ENCODE results near the gene SRGAP2C. TPM values are rescaled to one million over a fixed set of nuclear protein-coding genes. Genes with fewer than 3 reads are reported as not detected.
"Not testable (repeated sequence)": the region's sequence is repeated elsewhere in the genome, so short reads cannot be mapped to it uniquely, and the experiment has no call there.

The SRGAP2C gene
- polyA plus RNA-seq, 1 donor from 2014 or later, result 10.0 TPM

GRCh38 chr1:121368910-121369309 is 184.1 kb downstream of the SRGAP2C start:
- not testable (repeated sequence) for H3K4me2 ChIP-seq (ENCODE audit: low read length); H3K27ac ChIP-seq (ENCODE audit: low read length); H3K4me3 ChIP-seq (ENCODE audit: low read length)

GRCh38 chr1:121369959-121370358 is 185.2 kb downstream of the SRGAP2C start:
- not testable (repeated sequence) for H2AFZ ChIP-seq (ENCODE audit: low read depth, low read length)

More at GRCh38 chr1:121368910-121369309, 184.1 kb downstream of the SRGAP2C start:
- H3F3A ChIP-seq (ENCODE audit: insufficient read depth, low read length, poor library complexity, severe bottlenecking); H3K79me2 ChIP-seq (replicated peaks; ENCODE audit: insufficient read depth, low read length); H2AFZ ChIP-seq (ENCODE audit: low read depth, low read length); H3K9me2 ChIP-seq (ENCODE audit: insufficient read depth, low read length); H3K36me3 ChIP-seq (ENCODE audit: insufficient read depth, low read length); H3K9me3 ChIP-seq (ENCODE audit: low read length); H4K20me1 ChIP-seq (ENCODE audit: insufficient read depth); H3K9ac ChIP-seq (ENCODE audit: low read length); H3K27me3 ChIP-seq (ENCODE audit: insufficient read depth, low read depth, low read length): not testable (repeated sequence)

GRCh38 chr1:121374851-121375367 is 190.1 kb downstream of the SRGAP2C start:
- not testable (repeated sequence) for H4K20me1 ChIP-seq (ENCODE audit: insufficient read depth); H3F3A ChIP-seq (ENCODE audit: insufficient read depth, low read length, poor library complexity, severe bottlenecking); H2AFZ ChIP-seq (ENCODE audit: low read depth, low read length); H3K4me2 ChIP-seq (ENCODE audit: low read length); H3K9ac ChIP-seq (ENCODE audit: low read length); H3K4me3 ChIP-seq (ENCODE audit: low read length); H3K9me3 ChIP-seq (ENCODE audit: low read length); H3K27ac ChIP-seq (ENCODE audit: low read length); H3K9me2 ChIP-seq (ENCODE audit: insufficient read depth, low read length); H3K79me2 ChIP-seq (replicated peaks; ENCODE audit: insufficient read depth, low read length); H3K36me3 ChIP-seq (ENCODE audit: insufficient read depth, low read length); H3K27me3 ChIP-seq (ENCODE audit: insufficient read depth, low read depth, low read length)

More at GRCh38 chr1:121369959-121370358, 185.2 kb downstream of the SRGAP2C start:
- not testable (repeated sequence) for H3K79me2 ChIP-seq (replicated peaks; ENCODE audit: insufficient read depth, low read length); H3K27ac ChIP-seq (ENCODE audit: low read length); H3F3A ChIP-seq (ENCODE audit: insufficient read depth, low read length, poor library complexity, severe bottlenecking); H3K4me2 ChIP-seq (ENCODE audit: low read length); H3K9me2 ChIP-seq (ENCODE audit: insufficient read depth, low read length); H3K9ac ChIP-seq (ENCODE audit: low read length); H3K9me3 ChIP-seq (ENCODE audit: low read length); H4K20me1 ChIP-seq (ENCODE audit: insufficient read depth); H3K36me3 ChIP-seq (ENCODE audit: insufficient read depth, low read length); H3K27me3 ChIP-seq (ENCODE audit: insufficient read depth, low read depth, low read length); H3K4me3 ChIP-seq (ENCODE audit: low read length)

- not testable (repeated sequence) for H3K9me2 ChIP-seq (ENCODE audit: insufficient read depth, low read length); H3K27ac ChIP-seq (ENCODE audit: low read length); H3K27me3 ChIP-seq (ENCODE audit: insufficient read depth, low read depth, low read length); H4K20me1 ChIP-seq (ENCODE audit: insufficient read depth); H2AFZ ChIP-seq (ENCODE audit: low read depth, low read length); H3K4me3 ChIP-seq (ENCODE audit: low read length); H3K79me2 ChIP-seq (replicated peaks; ENCODE audit: insufficient read depth, low read length); H3K4me2 ChIP-seq (ENCODE audit: low read length); H3F3A ChIP-seq (ENCODE audit: insufficient read depth, low read length, poor library complexity, severe bottlenecking); H3K36me3 ChIP-seq (ENCODE audit: insufficient read depth, low read length); H3K9ac ChIP-seq (ENCODE audit: low read length); H3K9me3 ChIP-seq (ENCODE audit: low read length)
These were observed 192.2 kb downstream of the SRGAP2C start for GRCh38 chr1:121376986-121377385.

- not testable (repeated sequence) for H3K36me3 ChIP-seq (ENCODE audit: insufficient read depth, low read length); H3K27ac ChIP-seq (ENCODE audit: low read length); H3K9me3 ChIP-seq (ENCODE audit: low read length); H3K4me2 ChIP-seq (ENCODE audit: low read length); H3K4me3 ChIP-seq (ENCODE audit: low read length); H3K27me3 ChIP-seq (ENCODE audit: insufficient read depth, low read depth, low read length); H3K9ac ChIP-seq (ENCODE audit: low read length); H3F3A ChIP-seq (ENCODE audit: insufficient read depth, low read length, poor library complexity, severe bottlenecking); H2AFZ ChIP-seq (ENCODE audit: low read depth, low read length); H4K20me1 ChIP-seq (ENCODE audit: insufficient read depth); H3K79me2 ChIP-seq (replicated peaks; ENCODE audit: insufficient read depth, low read length); H3K9me2 ChIP-seq (ENCODE audit: insufficient read depth, low read length)
These were observed 194.0 kb downstream of the SRGAP2C start for GRCh38 chr1:121378757-121379156.

GRCh38 chr1:121384754-121385153 is 200.0 kb downstream of the SRGAP2C start:
- not testable (repeated sequence) for H3K9me3 ChIP-seq (ENCODE audit: low read length); H3F3A ChIP-seq (ENCODE audit: insufficient read depth, low read length, poor library complexity, severe bottlenecking); H3K36me3 ChIP-seq (ENCODE audit: insufficient read depth, low read length); H3K9ac ChIP-seq (ENCODE audit: low read length); H4K20me1 ChIP-seq (ENCODE audit: insufficient read depth); H3K79me2 ChIP-seq (replicated peaks; ENCODE audit: insufficient read depth, low read length); H3K4me3 ChIP-seq (ENCODE audit: low read length); H3K27ac ChIP-seq (ENCODE audit: low read length); H3K27me3 ChIP-seq (ENCODE audit: insufficient read depth, low read depth, low read length); H3K9me2 ChIP-seq (ENCODE audit: insufficient read depth, low read length); H3K4me2 ChIP-seq (ENCODE audit: low read length); H2AFZ ChIP-seq (ENCODE audit: low read depth, low read length)

GRCh38 chr1:121385162-121385561 is 200.4 kb downstream of the SRGAP2C start:
- H4K20me1 ChIP-seq (ENCODE audit: insufficient read depth); H3K79me2 ChIP-seq (replicated peaks; ENCODE audit: insufficient read depth, low read length); H3K27ac ChIP-seq (ENCODE audit: low read length); H3K36me3 ChIP-seq (ENCODE audit: insufficient read depth, low read length); H3F3A ChIP-seq (ENCODE audit: insufficient read depth, low read length, poor library complexity, severe bottlenecking); H3K9me2 ChIP-seq (ENCODE audit: insufficient read depth, low read length); H3K4me2 ChIP-seq (ENCODE audit: low read length); H3K27me3 ChIP-seq (ENCODE audit: insufficient read depth, low read depth, low read length); H3K9ac ChIP-seq (ENCODE audit: low read length); H3K9me3 ChIP-seq (ENCODE audit: low read length); H2AFZ ChIP-seq (ENCODE audit: low read depth, low read length); H3K4me3 ChIP-seq (ENCODE audit: low read length): not testable (repeated sequence)

- not testable (repeated sequence) for H3K4me3 ChIP-seq (ENCODE audit: low read length); H3K79me2 ChIP-seq (replicated peaks; ENCODE audit: insufficient read depth, low read length); H3K4me2 ChIP-seq (ENCODE audit: low read length); H3K9me3 ChIP-seq (ENCODE audit: low read length); H3K9me2 ChIP-seq (ENCODE audit: insufficient read depth, low read length); H3K27me3 ChIP-seq (ENCODE audit: insufficient read depth, low read depth, low read length); H4K20me1 ChIP-seq (ENCODE audit: insufficient read depth); H2AFZ ChIP-seq (ENCODE audit: low read depth, low read length); H3F3A ChIP-seq (ENCODE audit: insufficient read depth, low read length, poor library complexity, severe bottlenecking); H3K36me3 ChIP-seq (ENCODE audit: insufficient read depth, low read length); H3K9ac ChIP-seq (ENCODE audit: low read length); H3K27ac ChIP-seq (ENCODE audit: low read length)
These were observed 201.0 kb downstream of the SRGAP2C start for GRCh38 chr1:121385563-121386288.

Measured in neural cell (in vitro differentiated cells).